CD14-positive monocyte (primary cell): ENCODE results near the gene HIBADH. TPM values are rescaled to one million over a fixed set of nuclear protein-coding genes. Genes with fewer than 3 reads are reported as not detected.

Source experiments
- DNase-seq, 3 donors: peaks; one replicate each; pipeline ENCODE4 v3.0.0-alpha.2; 2011 to 2022
- H2AFZ ChIP-seq: 2 replicates; pipeline ENCODE4 v1.6.0; 2012; ENCODE audit warnings: mild to moderate bottlenecking, low read depth, low read length, inconsistent platforms; ENCODE audit not compliant: insufficient read depth, poor library complexity, severe bottlenecking
- H3K27ac ChIP-seq, 2 donors: 1 replicate in 1 of 2; 2 replicates in 1 of 2; pipeline ENCODE4 v1.5.1; 2012 to 2013; ENCODE audit warnings: low read length in 2 of 2, control low read depth in 1 of 2, inconsistent platforms in 1 of 2, low read depth in 1 of 2, mild to moderate bottlenecking in 1 of 2
- H3K27me3 ChIP-seq, 2 donors: one replicate each; pipeline versions ENCODE4 v1.6.0 to v1.6.1; 2011 to 2013; ENCODE audit warnings: low read length in 2 of 2; ENCODE audit not compliant: control insufficient read depth in 2 of 2, insufficient read depth in 2 of 2
- H3K36me3 ChIP-seq, 2 donors: replicated peaks in 1 of 2; 1 replicate in 1 of 2; 2 replicates in 1 of 2; pipeline versions ENCODE4 v1.5.1 to v1.6.1; 2012 to 2013; ENCODE audit warnings: low read length in 2 of 2, control low read depth in 1 of 2, inconsistent platforms in 1 of 2, mild to moderate bottlenecking in 1 of 2; ENCODE audit not compliant: insufficient read depth in 2 of 2, control insufficient read depth in 1 of 2
- H3K4me1 ChIP-seq, 2 donors: 1 replicate in 1 of 2; 2 replicates in 1 of 2; pipeline versions ENCODE4 v1.5.1 to v1.6.1; 2012 to 2013; ENCODE audit warnings: low read length in 2 of 2, control low read depth in 1 of 2, inconsistent platforms in 1 of 2, mild to moderate bottlenecking in 1 of 2, moderate library complexity in 1 of 2; ENCODE audit not compliant: insufficient read depth in 2 of 2, control insufficient read depth in 1 of 2
- H3K4me2 ChIP-seq: replicated peaks from 2 replicates; pipeline ENCODE3; 2012; ENCODE audit warnings: low read length, moderate library complexity, mild to moderate bottlenecking; ENCODE audit not compliant: poor library complexity, severe bottlenecking; ENCODE audit errors: extremely low read depth
- H3K4me3 ChIP-seq, 3 experiments: fragments of 200-600 bp in 1 of 3; sonication (generic) in 1 of 3; replicated peaks in 1 of 3; 1 replicate in 2 of 3; 2 replicates in 1 of 3; pipeline ENCODE4 v1.5.1; 2011 to 2013; ENCODE audit warnings: low read length in 3 of 3, mild to moderate bottlenecking in 3 of 3, control low read depth in 2 of 3, low read depth in 2 of 3, inconsistent platforms in 1 of 3, moderate library complexity in 1 of 3
- H3K79me2 ChIP-seq: 2 replicates; pipeline ENCODE4 v1.6.0; 2012; ENCODE audit warnings: mild to moderate bottlenecking, control low read depth, inconsistent platforms, low read length, moderate library complexity; ENCODE audit not compliant: insufficient read depth
- H3K9ac ChIP-seq: 2 replicates; pipeline ENCODE4 v1.6.0; 2017; ENCODE audit warnings: low read length, mild to moderate bottlenecking; ENCODE audit not compliant: insufficient read depth, poor library complexity, severe bottlenecking
- H3K9me3 ChIP-seq, 2 donors: replicated peaks in 1 of 2; 1 replicate in 1 of 2; 2 replicates in 1 of 2; pipeline versions ENCODE4 v1.5.1 to v1.6.1; 2012 to 2013; ENCODE audit warnings: low read length in 2 of 2, control low read depth in 1 of 2; ENCODE audit not compliant: control insufficient read depth in 1 of 2, insufficient read depth in 1 of 2
- H4K20me1 ChIP-seq: 2 replicates; pipeline ENCODE4 v1.6.0; 2012; ENCODE audit warnings: mild to moderate bottlenecking, low read length, control low read depth, moderate library complexity; ENCODE audit not compliant: insufficient read depth
- H3K27ac Mint-ChIP-seq, 7 donors: one replicate each; pipeline ENCODE4 v1.8.0; 2020; ENCODE audit warnings: mild to moderate bottlenecking in 7 of 7, mixed read lengths in 7 of 7, moderate library complexity in 6 of 7, inconsistent platforms in 2 of 7
- H3K27me3 Mint-ChIP-seq, 3 donors: one replicate each; pipeline ENCODE4 v1.8.0; 2021 to 2022; ENCODE audit warnings: low read depth in 3 of 3, mild to moderate bottlenecking in 3 of 3, mixed read lengths in 3 of 3, moderate library complexity in 3 of 3, inconsistent platforms in 1 of 3
- H3K36me3 Mint-ChIP-seq, 2 donors: one replicate each; pipeline ENCODE4 v1.8.0; 2020; ENCODE audit warnings: mixed read lengths in 2 of 2, inconsistent platforms in 1 of 2, mild to moderate bottlenecking in 1 of 2
- H3K4me1 Mint-ChIP-seq: one replicate; pipeline ENCODE4 v1.8.0; 2020; ENCODE audit warnings: mild to moderate bottlenecking, mixed read lengths
- H3K4me3 Mint-ChIP-seq, 2 donors: one replicate each; pipeline ENCODE4 v1.8.0; 2020; ENCODE audit warnings: mild to moderate bottlenecking in 2 of 2, mixed read lengths in 2 of 2, moderate library complexity in 1 of 2
- H3K9me3 Mint-ChIP-seq, 7 donors: one replicate each; pipeline ENCODE4 v1.8.0; 2020 to 2022; ENCODE audit warnings: mixed read lengths in 7 of 7, mild to moderate bottlenecking in 6 of 7, moderate library complexity in 6 of 7, inconsistent platforms in 2 of 7
- WGBS: methylation state at CpG from one replicate; pipeline ENCODE4 v1.1.5; 2013; ENCODE audit warnings: missing lambda C conversion rate; ENCODE audit not compliant: insufficient coverage; 5-methylcytosine and 5-hydroxymethylcytosine counted together
- intact Hi-C, 2 donors: fragments of 100-400 bp; cut with micrococcal nuclease; formaldehyde crosslinking; loops; one replicate each; pipeline versions ENCODE4 v1.15.0 to v1.15.1; 2023
- polyA plus RNA-seq, 3 donors: library from polyadenylated mRNA; depleted of rRNA in 1 of 3; unstranded in 2 of 3; stranded (reverse) in 1 of 3; fragments of 300-500 nt in 2 of 3; fragments of >200 nt in 1 of 3; fragmentation: Illumina TruSeq in 2 of 3; gene quantifications; 1 replicate in 2 of 3; 2 replicates in 1 of 3; pipeline ENCODE4 v1.2.3, GENCODE V29; 2012 to 2021
- TF ChIP-seq, protein P1 (sequence below): fragments of 200-600 bp; IDR thresholded peaks from one replicate; pipeline ENCODE4 v1.8.0; 2022; ENCODE audit warnings: antibody characterized with exemption, mild to moderate bottlenecking

HIBADH gene
- polyA plus RNA-seq, 3 donors: 8.9 to 29.1 (median 26.5) TPM

DNA sequence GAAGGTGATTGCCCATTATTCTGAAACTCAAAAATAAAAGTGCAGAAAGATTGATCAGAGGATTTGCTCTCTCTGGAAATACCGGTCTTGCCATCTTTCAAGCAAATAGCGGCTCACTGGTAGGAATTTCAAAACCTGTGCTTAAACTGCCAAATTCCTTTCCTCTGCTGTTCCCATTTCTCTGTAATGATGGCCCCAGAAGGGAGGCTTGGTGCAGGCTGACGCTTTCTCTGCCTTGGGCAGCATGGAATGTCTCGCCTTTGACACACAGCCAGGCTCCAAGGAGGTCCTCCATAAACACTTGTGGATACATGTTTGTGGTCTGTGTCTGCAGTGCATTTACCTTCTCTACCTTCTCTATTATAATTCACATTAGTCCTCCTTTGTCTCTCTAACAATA is 146.8 kb downstream of the HIBADH start:
- no peaks in the 10 kb centered on the region for H3K4me1 ChIP-seq
- intact Hi-C loops: no loop called here
- no peaks in the 10 kb centered on the region for H3K36me3 Mint-ChIP-seq
- H3K9me3 Mint-ChIP-seq: no peaks in the 10 kb centered on the region
- H3K27ac Mint-ChIP-seq: no peak overlapping the region
- no peak overlapping the region for H3K27ac ChIP-seq
- H3K4me2 ChIP-seq: no peak overlapping the region
- no peak overlapping the region for H3K9ac ChIP-seq
- no peak overlapping the region for H3K4me3 Mint-ChIP-seq
- TF ChIP-seq, protein P1, sequence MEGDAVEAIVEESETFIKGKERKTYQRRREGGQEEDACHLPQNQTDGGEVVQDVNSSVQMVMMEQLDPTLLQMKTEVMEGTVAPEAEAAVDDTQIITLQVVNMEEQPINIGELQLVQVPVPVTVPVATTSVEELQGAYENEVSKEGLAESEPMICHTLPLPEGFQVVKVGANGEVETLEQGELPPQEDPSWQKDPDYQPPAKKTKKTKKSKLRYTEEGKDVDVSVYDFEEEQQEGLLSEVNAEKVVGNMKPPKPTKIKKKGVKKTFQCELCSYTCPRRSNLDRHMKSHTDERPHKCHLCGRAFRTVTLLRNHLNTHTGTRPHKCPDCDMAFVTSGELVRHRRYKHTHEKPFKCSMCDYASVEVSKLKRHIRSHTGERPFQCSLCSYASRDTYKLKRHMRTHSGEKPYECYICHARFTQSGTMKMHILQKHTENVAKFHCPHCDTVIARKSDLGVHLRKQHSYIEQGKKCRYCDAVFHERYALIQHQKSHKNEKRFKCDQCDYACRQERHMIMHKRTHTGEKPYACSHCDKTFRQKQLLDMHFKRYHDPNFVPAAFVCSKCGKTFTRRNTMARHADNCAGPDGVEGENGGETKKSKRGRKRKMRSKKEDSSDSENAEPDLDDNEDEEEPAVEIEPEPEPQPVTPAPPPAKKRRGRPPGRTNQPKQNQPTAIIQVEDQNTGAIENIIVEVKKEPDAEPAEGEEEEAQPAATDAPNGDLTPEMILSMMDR: no peak
- H3K9me3 ChIP-seq: no peaks in the 10 kb centered on the region
- no peaks in the 10 kb centered on the region for H3K27me3 ChIP-seq
- no peaks in the 10 kb centered on the region for H3K79me2 ChIP-seq
- WGBS: 100% methylated on average over 3 of the region's 4 CpGs
- no peak overlapping the region for H2AFZ ChIP-seq
- H3K4me3 ChIP-seq: no peak overlapping the region
- H3K4me1 Mint-ChIP-seq: no peaks in the 10 kb centered on the region
- H3K36me3 ChIP-seq: no peaks in the 10 kb centered on the region
- DNase-seq: no peak
- no peaks in the 10 kb centered on the region for H4K20me1 ChIP-seq
- H3K27me3 Mint-ChIP-seq: peaks cover 0 to 3% (median 3%) of the 10 kb centered on the region in 3 donors

DNA sequence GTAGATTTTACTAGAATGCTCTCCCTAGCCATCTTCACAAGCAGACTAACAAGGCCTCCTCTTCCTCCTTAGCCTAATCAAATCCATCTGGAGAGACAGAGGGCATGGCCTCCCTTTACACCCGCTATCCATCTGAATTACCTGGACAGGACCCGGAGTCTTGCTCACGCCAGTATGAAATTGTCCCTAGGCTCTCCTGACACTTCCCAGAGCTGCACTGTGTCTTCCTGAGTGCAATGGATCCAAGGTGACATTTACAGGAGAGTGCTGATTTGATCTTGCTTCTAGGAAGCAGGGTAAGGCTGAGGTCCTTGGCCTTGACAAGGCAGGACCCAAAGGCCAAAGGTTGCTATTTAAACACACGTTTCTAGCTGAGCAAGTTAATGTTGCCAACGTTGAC is 147.8 kb downstream of the HIBADH start:
- no peak overlapping the region for H3K27ac ChIP-seq
- intact Hi-C loops: no loop called here
- no peaks in the 10 kb centered on the region for H3K27me3 ChIP-seq
- 93% methylated on average over 5 of the region's 5 CpGs for WGBS
- no peak overlapping the region for H3K9ac ChIP-seq
- Mint-ChIP-seq H3K27ac (no peak overlapping the region), H3K4me3 (no peak overlapping the region), H3K36me3 (no peaks in the 10 kb centered on the region), H3K4me1 (no peaks in the 10 kb centered on the region), H3K9me3 (no peaks in the 10 kb centered on the region), H3K27me3 (peaks cover 0 to 3% (median 3%) of the 10 kb centered on the region in 3 donors)
- H3K9me3 ChIP-seq: no peaks in the 10 kb centered on the region
- H3K4me2 ChIP-seq: no peak overlapping the region
- no peak overlapping the region for H3K4me3 ChIP-seq
- DNase-seq: no peak
- no peaks in the 10 kb centered on the region for H3K79me2 ChIP-seq
- no peaks in the 10 kb centered on the region for H4K20me1 ChIP-seq
- H3K4me1 ChIP-seq: no peaks in the 10 kb centered on the region
- H3K36me3 ChIP-seq: no peaks in the 10 kb centered on the region
- H2AFZ ChIP-seq: no peak overlapping the region
- TF ChIP-seq, protein P1: no peak
